SHP77 treated with DMSO at 0.1 percent for 48 hours (cell line): ENCODE measurements around the gene CSAD.
A peak's percentile ranks its signal among the peaks of the same experiment; 100 is the strongest.
"Not testable (repeated sequence)": the region's sequence is repeated elsewhere in the genome, so short reads cannot be mapped to it uniquely, and the experiment has no call there.

Source experiments
- DNase-seq: peaks from one replicate; lab custom pipeline; 2025; lab: John Stamatoyannopoulos, UW

CSAD gene

GRCh38 chr12:53218551-53219291 is 38.0 kb upstream of the CSAD start:
- DNase-seq: no peak

GRCh38 chr12:53217931-53218307 is 37.2 kb upstream of the CSAD start:
- DNase-seq: no peak

- DNase-seq: no peak
Observed at GRCh38 chr12:53217051-53217930, 36.6 kb upstream of the CSAD start.

- DNase-seq: no peak
Observed at GRCh38 chr12:53215497-53215896, 34.8 kb upstream of the CSAD start.

- DNase-seq: no peak
Observed at GRCh38 chr12:53214687-53215455, 34.1 kb upstream of the CSAD start.

- DNase-seq: no peak
Observed at GRCh38 chr12:53214221-53214620, 33.5 kb upstream of the CSAD start.

GRCh38 chr12:53213348-53213747 is 32.6 kb upstream of the CSAD start:
- DNase-seq: peak; percentile 52

GRCh38 chr12:53212931-53213330 is 32.2 kb upstream of the CSAD start:
- no peak for DNase-seq

GRCh38 chr12:53211476-53212381 is 31.0 kb upstream of the CSAD start:
- no peak for DNase-seq

- no peak for DNase-seq
Observed at GRCh38 chr12:53210843-53211242, 30.1 kb upstream of the CSAD start.

- no peak for DNase-seq
Observed at GRCh38 chr12:53208877-53209463, 28.2 kb upstream of the CSAD start.

- DNase-seq: no peak
Observed at GRCh38 chr12:53208435-53208834, 27.7 kb upstream of the CSAD start.

GRCh38 chr12:53207042-53207441 is 26.3 kb upstream of the CSAD start, which contains the start of gene ITGB7:
TSS of gene ITGB7 (minus strand) at chr12:53207251. CDS start at chr12:53200443, 6,808 bp downstream.
- DNase-seq: no peak

GRCh38 chr12:53205747-53206419 is 25.2 kb upstream of the CSAD start:
- DNase-seq: no peak

GRCh38 chr12:53204351-53204750 is 23.6 kb upstream of the CSAD start:
- no peak for DNase-seq

- not testable (repeated sequence) for DNase-seq
Observed at GRCh38 chr12:53202316-53202715, 21.6 kb upstream of the CSAD start.

GRCh38 chr12:53201639-53202038 is 20.9 kb upstream of the CSAD start:
- DNase-seq: no peak

GRCh38 chr12:53201177-53201541 is 20.4 kb upstream of the CSAD start:
- DNase-seq: no peak

GRCh38 chr12:53200458-53201176 is 19.9 kb upstream of the CSAD start:
- DNase-seq: no peak

- DNase-seq: no peak
Observed at GRCh38 chr12:53200107-53200457, 19.4 kb upstream of the CSAD start.
